A673 (cell line): ENCODE data around the gene RPTN. TPM values are rescaled to one million over a fixed set of nuclear protein-coding genes. Genes with fewer than 3 reads are reported as not detected.

Experiments
- Bru-seq: library from RNA; stranded (reverse); fragments of 400-500 nt; gene quantifications from one replicate; lab custom pipeline; 2021; lab: Mats Ljungman, UMichigan
- BruChase-seq, 2 experiments: library from RNA; stranded (reverse); fragments of 400-500 nt; gene quantifications; one replicate each; lab custom pipeline; 2021; lab: Mats Ljungman, UMichigan
- BruUV-seq: library from RNA; stranded (reverse); fragments of 400-500 nt; replicated peaks from 2 replicates; lab custom pipeline; 2021; lab: Mats Ljungman, UMichigan
- CTCF ChIA-PET: fragments of 300-600 bp; sonication (Branson Sonifier 250); formaldehyde crosslinking; loops from one replicate; lab custom pipeline; 2022; ENCODE audit warnings: antibody characterized with exemption; lab: Charles Lee
- POLR2A ChIA-PET: fragments of 300-600 bp; sonication (Branson Sonifier 250); formaldehyde crosslinking; loops from one replicate; lab custom pipeline; 2022; ENCODE audit warnings: antibody characterized with exemption; ENCODE audit not compliant: low non-redundant PET; lab: Charles Lee
- DNase-seq: peaks from one replicate; pipeline ENCODE4 v3.0.0-alpha.2; 2015; ENCODE audit warnings: low spot score
- H3K27ac ChIP-seq: fragments of 200-600 bp; sonication (generic); 2 replicates; pipeline ENCODE4 v1.5.1; 2016; ENCODE audit warnings: mixed run types, low read depth, mild to moderate bottlenecking, mixed read lengths, antibody characterized with exemption, low read length; ENCODE audit not compliant: poor library complexity, severe bottlenecking
- H3K27me3 ChIP-seq: fragments of 200-600 bp; sonication (generic); replicated peaks from 2 replicates; pipeline ENCODE4 v1.6.1; 2017; ENCODE audit warnings: mixed run types, low read depth, mild to moderate bottlenecking, mixed read lengths, antibody characterized with exemption, low read length; ENCODE audit not compliant: insufficient read depth, poor library complexity
- H3K36me3 ChIP-seq: fragments of 200-600 bp; sonication (generic); 2 replicates; pipeline ENCODE4 v1.6.1; 2016; ENCODE audit warnings: mixed run types, mild to moderate bottlenecking, mixed read lengths, antibody characterized with exemption, low read length; ENCODE audit not compliant: insufficient read depth, poor library complexity, severe bottlenecking
- H3K4me1 ChIP-seq: fragments of 200-600 bp; sonication (generic); 2 replicates; pipeline ENCODE4 v1.6.1; 2017; ENCODE audit warnings: mixed run types, mild to moderate bottlenecking, mixed read lengths, antibody characterized with exemption, low read length; ENCODE audit not compliant: insufficient read depth, poor library complexity, severe bottlenecking
- H3K4me3 ChIP-seq: fragments of 200-600 bp; sonication (generic); 2 replicates; pipeline ENCODE4 v1.5.1; 2016; ENCODE audit warnings: low read depth, mixed run types, mild to moderate bottlenecking, mixed read lengths, low read length; ENCODE audit not compliant: poor library complexity, severe bottlenecking
- H3K9me3 ChIP-seq: fragments of 200-600 bp; sonication (generic); 2 replicates; pipeline ENCODE4 v1.6.1; 2016; ENCODE audit warnings: mixed run types, low read depth, mild to moderate bottlenecking, mixed read lengths, antibody characterized with exemption, low read length; ENCODE audit not compliant: poor library complexity, severe bottlenecking
- EZH2 ChIP-seq: fragments of 200-600 bp; sonication (generic); IDR thresholded peaks from 2 replicates; pipeline ENCODE4 v1.6.1; 2017; ENCODE audit warnings: borderline replicate concordance, low read depth, mild to moderate bottlenecking, mixed read lengths, antibody characterized with exemption, low read length; ENCODE audit not compliant: poor library complexity, severe bottlenecking
- intact Hi-C: fragments of 100-400 bp; cut with micrococcal nuclease; formaldehyde crosslinking; loops from one replicate; pipeline ENCODE4 v1.10.0; 2022; ENCODE audit not compliant: unreplicated experiment
- long read RNA-seq: library from polyadenylated mRNA; stranded (forward); transcript quantifications from one replicate; pipeline ENCODE4 v2.0.0, GENCODE V29; 2022
- total RNA-seq: library from RNA; stranded (reverse); gene quantifications from 2 replicates; pipeline ENCODE4 v1.2.3, GENCODE V29; 2021
- TF ChIP-seq, protein P1 (sequence below): fragments of 300-800, 200-600 bp; sonication (generic); conservative IDR thresholded peaks from 2 replicates; pipeline ENCODE4 v1.5.1; 2017; ENCODE audit warnings: low read depth, mild to moderate bottlenecking, antibody characterized with exemption, low read length, moderate library complexity, mixed read lengths

The RPTN gene
- total RNA-seq (not detected in 2 replicates), Bru-seq, nascent RNA (not detected), BruChase-seq, experiment 1, labeled RNA remaining after a 2-hour chase (not detected), BruChase-seq, experiment 2, labeled RNA remaining after a 6-hour chase (not detected)
- long read RNA-seq: 0 reads

- BruUV-seq: no TSS peak
- TF ChIP-seq, protein P1, sequence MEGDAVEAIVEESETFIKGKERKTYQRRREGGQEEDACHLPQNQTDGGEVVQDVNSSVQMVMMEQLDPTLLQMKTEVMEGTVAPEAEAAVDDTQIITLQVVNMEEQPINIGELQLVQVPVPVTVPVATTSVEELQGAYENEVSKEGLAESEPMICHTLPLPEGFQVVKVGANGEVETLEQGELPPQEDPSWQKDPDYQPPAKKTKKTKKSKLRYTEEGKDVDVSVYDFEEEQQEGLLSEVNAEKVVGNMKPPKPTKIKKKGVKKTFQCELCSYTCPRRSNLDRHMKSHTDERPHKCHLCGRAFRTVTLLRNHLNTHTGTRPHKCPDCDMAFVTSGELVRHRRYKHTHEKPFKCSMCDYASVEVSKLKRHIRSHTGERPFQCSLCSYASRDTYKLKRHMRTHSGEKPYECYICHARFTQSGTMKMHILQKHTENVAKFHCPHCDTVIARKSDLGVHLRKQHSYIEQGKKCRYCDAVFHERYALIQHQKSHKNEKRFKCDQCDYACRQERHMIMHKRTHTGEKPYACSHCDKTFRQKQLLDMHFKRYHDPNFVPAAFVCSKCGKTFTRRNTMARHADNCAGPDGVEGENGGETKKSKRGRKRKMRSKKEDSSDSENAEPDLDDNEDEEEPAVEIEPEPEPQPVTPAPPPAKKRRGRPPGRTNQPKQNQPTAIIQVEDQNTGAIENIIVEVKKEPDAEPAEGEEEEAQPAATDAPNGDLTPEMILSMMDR: no peak
- no peak for TF ChIP-seq EZH2
Observed at GRCh38 chr1:152159144-152159543, at the start of gene RPTN. RPTN (minus strand) TSS chr1:152159228; CDS start chr1:152157889, 1,339 bp downstream.

DNA sequence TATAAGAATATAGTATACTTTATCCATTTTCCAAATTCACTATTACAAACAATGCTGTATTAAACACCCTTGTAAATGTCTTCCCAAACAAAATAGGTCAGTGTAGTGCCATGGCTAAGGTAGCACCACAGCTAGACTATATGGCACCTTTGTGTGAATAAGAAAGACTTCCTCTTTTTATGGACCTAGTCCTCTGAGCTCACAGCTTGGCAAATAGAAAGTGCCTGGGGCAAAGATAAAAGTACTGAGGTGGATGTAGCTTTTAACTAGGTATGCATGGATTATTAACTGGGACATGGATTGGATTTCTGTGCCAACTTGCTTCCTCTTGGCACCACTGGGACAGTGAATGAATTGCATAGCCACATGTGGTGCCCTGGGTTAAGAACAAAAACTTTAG lies 40.0 kb upstream of the RPTN start:
- H3K27ac ChIP-seq: no peak overlapping the region
- TF ChIP-seq EZH2: no peak
- POLR2A ChIA-PET: no interaction called here
- H3K4me1 ChIP-seq: no peaks in the 10 kb centered on the region
- no peaks in the 10 kb centered on the region for H3K9me3 ChIP-seq
- no peak overlapping the region for H3K4me3 ChIP-seq
- BruUV-seq: no TSS peak
- no peaks in the 10 kb centered on the region for H3K27me3 ChIP-seq
- intact Hi-C loops: no loop called here
- no peak for DNase-seq
- H3K36me3 ChIP-seq: no peaks in the 10 kb centered on the region
- CTCF ChIA-PET: no interaction called here

More at GRCh38 chr1:152159144-152159543, at the start of gene RPTN:
- Histone ChIP-seq H3K27ac (no peak within 1 kb of the TSS), H3K4me1 (no peaks in the 10 kb centered on the region), H3K9me3 (no peaks in the 10 kb centered on the region), H3K36me3 (no peaks in the 10 kb centered on the region), H3K27me3 (peaks cover 10% of the 10 kb centered on the region), H3K4me3 (no peak within 1 kb of the TSS)
- POLR2A ChIA-PET: no interaction called here
- CTCF ChIA-PET: no interaction called here
- no peak for DNase-seq
- intact Hi-C loops: no loop called here

GRCh38 chr1:152197361-152197941 lies 38.4 kb upstream of the RPTN start:
- POLR2A ChIA-PET: no interaction called here

More at GRCh38 chr1:152197361-152197941, 38.4 kb upstream of the RPTN start:
- no peak overlapping the region for H3K27ac ChIP-seq
- intact Hi-C loops: no loop called here
- no peak for DNase-seq
- no peak overlapping the region for H3K4me3 ChIP-seq
- H3K4me1 ChIP-seq: no peaks in the 10 kb centered on the region
- no peaks in the 10 kb centered on the region for H3K9me3 ChIP-seq
- CTCF ChIA-PET: no interaction called here
- TF ChIP-seq EZH2: no peak
- TF ChIP-seq, protein P1: no peak
- no peaks in the 10 kb centered on the region for H3K36me3 ChIP-seq
- BruUV-seq: no TSS peak
- no peaks in the 10 kb centered on the region for H3K27me3 ChIP-seq
